Fibroblast of lung (primary cell): ENCODE results near the gene SIRPD.

Source experiments
- EZH2 ChIP-seq: IDR thresholded peaks from 2 replicates; pipeline ENCODE4 v1.5.1; 2012; ENCODE audit warnings: low read length, control low read depth, mild to moderate bottlenecking; ENCODE audit errors: missing control alignments
- TF ChIP-seq, protein P1 (sequence below), 2 donors: IDR thresholded peaks in 1 of 2; conservative IDR thresholded peaks in 1 of 2; 1 replicate in 1 of 2; 2 replicates in 1 of 2; pipeline ENCODE4 v1.5.1; 2011 to 2012; ENCODE audit warnings: low read length in 2 of 2, control low read depth in 1 of 2, inconsistent platforms in 1 of 2, low read depth in 1 of 2, mild to moderate bottlenecking in 1 of 2

GRCh38 chr20:1563598-1563997 is 6.1 kb upstream of the SIRPD start:
- TF ChIP-seq, protein P1, sequence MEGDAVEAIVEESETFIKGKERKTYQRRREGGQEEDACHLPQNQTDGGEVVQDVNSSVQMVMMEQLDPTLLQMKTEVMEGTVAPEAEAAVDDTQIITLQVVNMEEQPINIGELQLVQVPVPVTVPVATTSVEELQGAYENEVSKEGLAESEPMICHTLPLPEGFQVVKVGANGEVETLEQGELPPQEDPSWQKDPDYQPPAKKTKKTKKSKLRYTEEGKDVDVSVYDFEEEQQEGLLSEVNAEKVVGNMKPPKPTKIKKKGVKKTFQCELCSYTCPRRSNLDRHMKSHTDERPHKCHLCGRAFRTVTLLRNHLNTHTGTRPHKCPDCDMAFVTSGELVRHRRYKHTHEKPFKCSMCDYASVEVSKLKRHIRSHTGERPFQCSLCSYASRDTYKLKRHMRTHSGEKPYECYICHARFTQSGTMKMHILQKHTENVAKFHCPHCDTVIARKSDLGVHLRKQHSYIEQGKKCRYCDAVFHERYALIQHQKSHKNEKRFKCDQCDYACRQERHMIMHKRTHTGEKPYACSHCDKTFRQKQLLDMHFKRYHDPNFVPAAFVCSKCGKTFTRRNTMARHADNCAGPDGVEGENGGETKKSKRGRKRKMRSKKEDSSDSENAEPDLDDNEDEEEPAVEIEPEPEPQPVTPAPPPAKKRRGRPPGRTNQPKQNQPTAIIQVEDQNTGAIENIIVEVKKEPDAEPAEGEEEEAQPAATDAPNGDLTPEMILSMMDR (conservative IDR thresholded peaks at IDR 0.05 in 1 of 2, IDR thresholded peaks at IDR 0.05 in 1 of 2; ENCODE audit: low read depth in 1 of 2, low read length in 2 of 2) = no peak
- no peak for TF ChIP-seq EZH2
